Dermis microvascular lymphatic vessel endothelial cell (primary cell): ENCODE data around the gene LCP1. TPM values are rescaled to one million over a fixed set of nuclear protein-coding genes. Genes with fewer than 3 reads are reported as not detected.

Source experiments
- DNase-seq, 2 donors: peaks; one replicate each; pipeline versions ENCODE4 v3.0.0 to v3.0.0-alpha.2; 2010; ENCODE audit warnings: low read depth in 2 of 2
- total RNA-seq: library from RNA; depleted of rRNA; stranded (reverse); fragments of >200 nt; gene quantifications from 2 replicates; pipeline ENCODE4 v1.2.1, GENCODE V29; 2014

The LCP1 gene
- total RNA-seq, 1 donor from 2014 or later = 0.39 TPM

GRCh38 chr13:46160471-46161066 lies 21.4 kb downstream of the LCP1 start:
- peak; percentile 17 to 65 for DNase-seq

- DNase-seq = no peak
Measured at GRCh38 chr13:46160065-46160464, 21.9 kb downstream of the LCP1 start.

GRCh38 chr13:46158983-46159382 lies 23.0 kb downstream of the LCP1 start:
- no peak for DNase-seq

- DNase-seq = no peak
Measured at GRCh38 chr13:46158222-46158621, 23.8 kb downstream of the LCP1 start.

- no peak for DNase-seq
Measured at GRCh38 chr13:46154136-46154801, 27.7 kb downstream of the LCP1 start.

GRCh38 chr13:46152627-46153328 lies 29.2 kb downstream of the LCP1 start:
- DNase-seq = no peak

GRCh38 chr13:46150134-46150693 lies 31.8 kb downstream of the LCP1 start:
- no peak for DNase-seq

GRCh38 chr13:46149272-46150133 lies 32.5 kb downstream of the LCP1 start:
- DNase-seq = no peak

- no peak for DNase-seq
Measured at GRCh38 chr13:46146898-46147297, 35.1 kb downstream of the LCP1 start.

- DNase-seq = no peak
Measured at GRCh38 chr13:46145950-46146349, 36.0 kb downstream of the LCP1 start.

GRCh38 chr13:46145135-46145534 lies 36.8 kb downstream of the LCP1 start:
- no peak for DNase-seq

- DNase-seq = no peak
Measured at GRCh38 chr13:46143184-46143701, 38.7 kb downstream of the LCP1 start.

GRCh38 chr13:46142776-46143175 lies 39.2 kb downstream of the LCP1 start:
- DNase-seq = no peak

- DNase-seq = no peak
Measured at GRCh38 chr13:46140044-46140443, 41.9 kb downstream of the LCP1 start.

- DNase-seq = no peak
Measured at GRCh38 chr13:46137627-46138317, 44.2 kb downstream of the LCP1 start.

GRCh38 chr13:46136688-46137087 lies 45.3 kb downstream of the LCP1 start:
- no peak for DNase-seq

GRCh38 chr13:46134961-46135522 lies 46.9 kb downstream of the LCP1 start:
- no peak for DNase-seq

GRCh38 chr13:46134494-46134893 lies 47.5 kb downstream of the LCP1 start:
- DNase-seq = no peak

- no peak for DNase-seq
Measured at GRCh38 chr13:46132109-46132508, 49.9 kb downstream of the LCP1 start.

- no peak for DNase-seq
Measured at GRCh38 chr13:46131705-46132104, 50.3 kb downstream of the LCP1 start.
